ENCODE results near the gene TC2N. TPM values are rescaled to one million over a fixed set of nuclear protein-coding genes. Genes with fewer than 3 reads are reported as not detected.
"Not testable (repeated sequence)": the region's sequence is repeated elsewhere in the genome, so short reads cannot be mapped to it uniquely, and the experiment has no call there.

Gene TC2N
- total RNA-seq, 1 donor from 2014 or later, result 7.7 TPM

GRCh38 chr14:91754819-91755218 is 112.5 kb downstream of the TC2N start:
- no peak for DNase-seq (ENCODE audit: low spot score)

GRCh38 chr14:91754185-91754584 is 113.2 kb downstream of the TC2N start:
- no peak for DNase-seq (ENCODE audit: low spot score)

GRCh38 chr14:91753501-91754128 is 113.7 kb downstream of the TC2N start:
- no peak for DNase-seq (ENCODE audit: low spot score)

- no peak for DNase-seq (ENCODE audit: low spot score)
Observed at GRCh38 chr14:91752961-91753360, 114.4 kb downstream of the TC2N start.

GRCh38 chr14:91751719-91752118 is 115.6 kb downstream of the TC2N start:
- DNase-seq (ENCODE audit: low spot score), result no peak

GRCh38 chr14:91750634-91751198 is 116.6 kb downstream of the TC2N start:
- DNase-seq (ENCODE audit: low spot score), result no peak

GRCh38 chr14:91749868-91750267 is 117.5 kb downstream of the TC2N start:
- no peak for DNase-seq (ENCODE audit: low spot score)

GRCh38 chr14:91748049-91748448 is 119.3 kb downstream of the TC2N start:
- DNase-seq (ENCODE audit: low spot score), result no peak

GRCh38 chr14:91745344-91745743 is 122.0 kb downstream of the TC2N start:
- DNase-seq (ENCODE audit: low spot score), result no peak

- DNase-seq (ENCODE audit: low spot score), result no peak
Observed at GRCh38 chr14:91744068-91744480, 123.3 kb downstream of the TC2N start.

- DNase-seq (ENCODE audit: low spot score), result no peak
Observed at GRCh38 chr14:91743305-91743653, 124.1 kb downstream of the TC2N start.

- peak; percentile 88 for DNase-seq (ENCODE audit: low spot score)
Observed at GRCh38 chr14:91742621-91743304, 124.6 kb downstream of the TC2N start.

- not testable (repeated sequence) for DNase-seq (ENCODE audit: low spot score)
Observed at GRCh38 chr14:91739867-91740266, 127.5 kb downstream of the TC2N start.

- no peak for DNase-seq (ENCODE audit: low spot score)
Observed at GRCh38 chr14:91737619-91738018, 129.7 kb downstream of the TC2N start.

GRCh38 chr14:91732859-91733477 is 134.4 kb downstream of the TC2N start:
- peak; percentile 53 for DNase-seq (ENCODE audit: low spot score)

GRCh38 chr14:91732439-91732838 is 134.9 kb downstream of the TC2N start:
- no peak for DNase-seq (ENCODE audit: low spot score)

- DNase-seq (ENCODE audit: low spot score), result no peak
Observed at GRCh38 chr14:91731986-91732385, 135.3 kb downstream of the TC2N start, which contains the start of gene CATSPERB. CATSPERB (minus strand) TSS chr14:91732086; CDS start chr14:91729479, 2,607 bp downstream.

GRCh38 chr14:91731018-91731417 is 136.3 kb downstream of the TC2N start:
- DNase-seq (ENCODE audit: low spot score), result no peak

GRCh38 chr14:91729756-91730155 is 137.6 kb downstream of the TC2N start:
- DNase-seq (ENCODE audit: low spot score), result no peak
